GM18505 (cell line): ENCODE measurements around the gene ETV7.
"Not testable (repeated sequence)": the region's sequence is repeated elsewhere in the genome, so short reads cannot be mapped to it uniquely, and the experiment has no call there.

Source experiments
- ATAC-seq: cut with Tn5 transposase; IDR thresholded peaks from one replicate; pipeline ENCODE4 v1.9.1; 2021; ENCODE audit not compliant: unreplicated experiment
- POLR2A ChIP-seq: IDR thresholded peaks from 4 replicates; pipeline ENCODE4 v1.6.1; 2011; ENCODE audit warnings: borderline replicate concordance; ENCODE audit not compliant: insufficient read depth, insufficient read length; ENCODE audit errors: extremely low read depth

Gene ETV7

GRCh38 chr6:36350681-36351571, 36.5 kb downstream of the ETV7 start:
- ATAC-seq, result no peak
- TF ChIP-seq POLR2A, result no peak

GRCh38 chr6:36350082-36350481, 37.4 kb downstream of the ETV7 start:
- no peak for ATAC-seq
- TF ChIP-seq POLR2A, result no peak

GRCh38 chr6:36349240-36349639, 38.2 kb downstream of the ETV7 start:
- no peak for ATAC-seq
- TF ChIP-seq POLR2A, result no peak

GRCh38 chr6:36347621-36348020, 39.8 kb downstream of the ETV7 start:
- no peak for ATAC-seq
- no peak for TF ChIP-seq POLR2A

- ATAC-seq, result no peak
- TF ChIP-seq POLR2A, result no peak
Observed at GRCh38 chr6:36346486-36347273, 40.8 kb downstream of the ETV7 start.

- ATAC-seq, result no peak
- TF ChIP-seq POLR2A, result no peak
Observed at GRCh38 chr6:36345681-36346466, 41.6 kb downstream of the ETV7 start.

GRCh38 chr6:36343109-36343680, 44.3 kb downstream of the ETV7 start:
- ATAC-seq, result no peak

GRCh38 chr6:36340618-36341454, 46.6 kb downstream of the ETV7 start:
- no peak for ATAC-seq
- TF ChIP-seq POLR2A, result no peak

More at GRCh38 chr6:36343109-36343680, 44.3 kb downstream of the ETV7 start:
- TF ChIP-seq POLR2A, result no peak

GRCh38 chr6:36340306-36340617, 47.2 kb downstream of the ETV7 start:
- ATAC-seq, result no peak
- TF ChIP-seq POLR2A, result no peak

- no peak for TF ChIP-seq POLR2A
- ATAC-seq, result no peak
Observed at GRCh38 chr6:36339146-36339545, 48.3 kb downstream of the ETV7 start.

GRCh38 chr6:36338223-36338622, 49.2 kb downstream of the ETV7 start:
- not testable (repeated sequence) for ATAC-seq

- no peak for ATAC-seq
- no peak for TF ChIP-seq POLR2A
Observed at GRCh38 chr6:36337814-36338213, 49.7 kb downstream of the ETV7 start.
